HG03045 (cell line): ENCODE measurements around the gene MBP.

ENCODE experiments used
- ATAC-seq: cut with Tn5 transposase; IDR thresholded peaks from one replicate; pipeline ENCODE4 v1.9.1; 2021; ENCODE audit warnings: mild to moderate bottlenecking, moderate library complexity; ENCODE audit not compliant: unreplicated experiment

The MBP gene

DNA sequence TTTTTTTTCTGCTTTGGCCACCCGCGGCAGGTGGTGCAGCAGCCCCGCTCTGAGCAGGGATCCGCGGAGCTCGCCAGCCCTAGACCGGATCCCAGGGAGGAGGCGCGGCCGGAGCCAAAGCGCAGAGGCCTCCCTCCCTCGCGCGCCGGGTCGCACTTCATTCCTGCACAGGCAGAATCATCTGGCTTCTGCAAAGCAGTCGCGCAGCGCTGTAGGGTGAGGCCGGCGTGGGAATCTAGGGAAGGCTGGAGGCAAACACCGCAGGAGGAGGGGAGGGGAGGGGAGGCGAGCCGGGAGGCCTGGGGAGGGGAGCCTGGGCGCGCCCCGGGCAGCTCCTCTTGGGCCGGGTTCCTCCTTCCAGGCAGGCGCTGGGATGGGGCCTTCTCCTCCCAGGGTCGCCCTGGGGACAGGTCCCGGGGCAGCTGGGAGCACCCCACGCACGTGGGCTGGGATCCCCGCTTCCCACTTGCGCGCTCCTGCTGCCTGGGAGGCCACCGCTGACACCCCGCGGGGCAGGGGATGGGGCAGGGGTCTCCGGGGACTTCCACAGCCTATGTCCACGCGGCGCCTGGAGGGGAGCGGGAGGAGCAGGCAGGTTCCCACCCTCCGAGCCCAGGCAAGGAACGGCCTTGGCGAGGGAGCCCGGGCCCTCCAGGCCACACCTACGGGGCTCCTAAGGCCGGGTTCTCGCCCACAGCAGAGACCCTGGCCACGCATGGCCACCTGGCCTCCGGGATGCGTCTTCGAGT lies 45.0 kb downstream of the MBP start:
- ATAC-seq: no peak

DNA sequence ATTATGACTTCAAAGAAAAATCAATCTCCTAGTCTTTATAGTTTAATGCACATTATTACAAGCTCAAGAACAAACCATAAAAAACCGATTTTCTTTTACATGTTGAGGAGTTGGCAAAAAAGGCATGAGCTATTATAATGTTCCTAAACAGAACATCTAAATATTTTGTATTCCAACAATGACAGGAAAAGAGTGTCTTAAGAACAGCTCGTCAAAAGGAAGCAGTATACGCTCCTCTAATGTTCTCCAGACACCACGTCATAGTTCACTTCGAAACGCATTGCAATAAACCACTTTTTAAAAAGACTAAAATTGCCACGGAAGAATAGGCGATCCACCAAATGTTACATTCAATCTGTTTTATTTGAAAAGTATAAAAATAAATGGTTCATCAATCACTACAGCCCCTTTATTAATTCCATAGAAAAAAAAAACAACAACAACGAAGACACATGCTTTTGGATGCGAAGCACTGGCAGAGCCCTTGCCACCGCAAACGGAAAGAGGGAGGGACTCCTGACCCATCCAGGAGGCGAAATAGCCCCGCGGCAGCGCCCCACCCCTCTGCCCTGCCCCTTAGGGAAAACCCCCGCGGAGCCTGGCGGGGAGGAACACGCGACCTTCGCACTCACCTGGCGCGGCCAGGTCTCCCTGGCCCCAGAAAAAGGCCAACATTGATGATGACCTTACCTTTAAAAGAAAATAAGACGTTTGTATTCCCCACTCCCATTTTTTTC lies 45.8 kb downstream of the MBP start:
- ATAC-seq: no peak

DNA sequence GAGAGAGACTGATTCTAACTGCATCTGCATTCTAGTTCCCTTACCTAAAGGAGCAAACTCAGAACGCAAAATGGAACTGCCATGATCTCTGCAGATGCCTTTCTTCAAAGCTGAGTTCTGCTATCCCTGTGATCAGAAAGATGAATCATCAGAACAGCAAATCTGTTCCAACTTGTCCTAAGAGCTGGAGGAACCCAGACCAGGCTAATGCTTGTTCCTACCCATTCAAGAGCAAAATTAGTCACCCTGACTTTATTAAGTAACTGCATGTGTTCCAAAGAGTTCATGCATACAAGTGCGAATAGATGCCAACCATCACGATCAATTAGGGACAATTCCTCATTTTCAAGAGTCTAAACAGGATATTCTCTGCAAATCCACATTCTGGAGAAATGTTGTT lies 46.5 kb downstream of the MBP start:
- no peak for ATAC-seq

DNA sequence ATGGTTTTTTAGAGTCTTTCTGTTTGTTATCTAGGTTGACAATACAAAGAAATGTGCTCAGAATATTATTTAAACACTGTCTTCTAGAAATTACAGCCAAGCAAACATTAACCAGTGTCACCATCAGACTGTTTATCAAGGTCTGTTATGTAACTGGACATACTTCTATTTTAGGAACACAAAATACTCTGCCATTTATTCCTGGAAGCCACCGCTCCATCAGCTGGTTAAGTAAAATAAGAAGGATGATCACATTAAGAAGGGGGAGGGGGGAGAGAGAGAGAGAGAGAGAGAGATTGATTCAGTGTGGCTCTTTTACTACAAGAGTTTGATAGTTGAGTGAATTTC lies 47.9 kb downstream of the MBP start:
- no peak for ATAC-seq

DNA sequence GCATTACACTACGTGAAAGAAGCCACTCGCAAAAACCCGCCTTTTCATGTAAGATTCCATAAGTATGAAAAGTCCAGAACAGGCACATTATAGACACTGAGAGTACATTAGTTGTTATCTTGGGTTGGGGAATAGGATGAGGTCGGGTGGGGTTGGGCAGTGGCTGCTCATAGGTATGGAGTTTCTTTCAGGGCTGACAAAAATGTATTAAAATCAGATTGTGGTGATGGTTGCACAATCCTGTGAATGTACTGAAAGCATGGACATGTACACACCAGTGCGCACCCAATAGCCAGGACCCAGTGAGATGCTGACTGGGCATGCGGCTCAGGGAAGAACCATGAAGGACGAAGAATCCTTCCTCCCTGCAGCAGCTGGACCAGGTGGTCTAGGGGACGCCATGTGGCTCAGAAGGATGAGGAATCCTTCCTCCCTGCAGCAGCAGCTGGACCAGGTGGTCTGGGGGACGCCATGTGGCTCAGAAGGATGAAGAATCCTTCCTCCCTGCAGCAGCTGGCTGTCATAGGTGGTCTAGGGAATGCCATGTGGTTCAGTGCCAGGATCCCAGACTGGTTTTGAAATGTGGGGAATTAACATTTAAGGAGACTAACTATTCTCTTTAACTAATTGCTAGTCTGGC lies 50.1 kb downstream of the MBP start:
- no peak for ATAC-seq

DNA sequence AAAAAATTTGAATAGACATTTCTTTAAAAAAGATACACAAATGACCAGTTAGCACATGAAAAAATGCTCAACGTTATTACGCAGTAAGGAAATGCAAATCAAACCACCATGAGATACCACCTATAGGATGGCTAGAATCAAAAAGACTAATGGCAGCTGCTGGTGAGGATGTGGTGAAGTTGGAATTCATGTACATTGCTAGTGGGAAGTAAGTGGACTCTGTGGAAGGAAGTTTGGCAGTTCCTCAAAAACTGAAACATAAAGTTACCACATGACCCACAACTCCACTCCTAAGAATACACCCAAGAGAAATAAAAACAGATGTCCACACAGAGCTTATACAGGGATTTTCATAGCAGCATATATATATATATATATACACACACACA lies 51.2 kb downstream of the MBP start:
- no peak for ATAC-seq

DNA sequence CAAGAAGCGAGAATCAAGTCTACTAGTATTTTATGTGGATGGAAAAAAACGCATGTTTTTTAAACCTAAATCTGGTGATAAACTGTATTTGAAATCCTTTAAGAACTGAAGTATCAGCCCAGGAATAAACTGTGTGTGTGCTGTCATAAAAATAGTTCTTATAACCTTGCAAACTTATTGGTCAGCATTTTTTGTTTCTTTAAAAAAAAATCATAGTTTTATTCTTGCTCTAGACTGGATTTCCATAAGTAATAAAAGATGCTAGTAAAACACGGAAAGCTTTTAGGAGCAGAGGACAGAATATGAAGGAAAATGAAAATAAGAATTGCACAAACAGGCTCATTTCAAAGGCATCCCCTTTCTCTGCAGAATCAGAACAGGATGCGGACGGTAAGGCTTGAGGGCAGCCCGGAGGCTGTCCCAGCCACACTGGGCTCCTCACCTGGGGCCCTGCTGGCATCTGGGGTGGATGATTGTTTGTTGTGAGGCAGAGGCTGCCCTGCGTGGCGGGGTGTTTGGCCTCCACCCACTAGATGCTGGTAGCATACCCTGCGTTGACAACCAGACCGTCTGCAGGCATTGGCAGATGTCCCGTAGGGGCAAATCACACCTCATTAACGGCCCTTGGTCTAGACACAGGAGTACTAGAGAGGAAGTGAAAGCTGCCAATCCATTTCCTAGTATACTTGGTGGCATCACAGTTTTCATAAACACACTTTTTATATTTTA lies 52.5 kb downstream of the MBP start:
- ATAC-seq: peak; percentile 76

DNA sequence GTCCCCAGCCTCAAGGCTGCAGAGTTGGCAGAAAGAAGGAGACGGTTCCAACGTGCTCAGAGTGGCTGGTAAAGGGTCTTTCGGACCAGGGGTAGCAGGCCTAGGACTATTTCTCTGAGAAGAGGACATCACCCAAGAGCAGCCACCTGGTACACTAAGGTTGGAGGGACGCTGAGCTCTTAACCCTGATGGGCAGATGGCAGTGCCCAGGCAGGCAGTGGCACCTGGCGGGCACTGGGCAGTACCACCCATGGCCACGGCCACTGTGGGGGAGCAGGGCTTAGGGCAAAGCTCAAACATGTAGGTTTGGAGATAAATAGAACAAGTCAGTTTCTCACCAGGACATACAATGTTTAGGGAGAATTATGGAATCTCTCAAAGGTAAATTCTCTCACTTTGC lies 53.5 kb downstream of the MBP start:
- no peak for ATAC-seq

DNA sequence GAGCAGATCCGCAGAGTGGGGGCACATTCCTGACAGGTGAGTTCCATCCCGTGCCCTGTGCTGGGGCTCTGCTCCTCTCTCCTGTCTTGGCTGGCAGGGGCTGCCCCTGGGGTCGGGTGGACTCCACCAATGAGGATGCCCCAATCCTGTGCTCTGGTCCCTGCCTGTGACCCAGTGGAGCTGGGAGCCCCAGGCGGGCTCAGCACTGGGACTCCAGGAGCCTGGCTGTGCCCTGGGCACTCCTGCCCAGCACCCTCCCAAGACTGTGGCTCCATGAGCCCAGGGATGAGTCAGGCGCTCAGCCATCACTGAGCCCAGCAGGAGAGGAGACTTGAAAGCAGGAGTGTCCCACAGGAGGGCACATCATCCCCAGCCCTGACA lies 53.9 kb downstream of the MBP start:
- ATAC-seq: no peak

DNA sequence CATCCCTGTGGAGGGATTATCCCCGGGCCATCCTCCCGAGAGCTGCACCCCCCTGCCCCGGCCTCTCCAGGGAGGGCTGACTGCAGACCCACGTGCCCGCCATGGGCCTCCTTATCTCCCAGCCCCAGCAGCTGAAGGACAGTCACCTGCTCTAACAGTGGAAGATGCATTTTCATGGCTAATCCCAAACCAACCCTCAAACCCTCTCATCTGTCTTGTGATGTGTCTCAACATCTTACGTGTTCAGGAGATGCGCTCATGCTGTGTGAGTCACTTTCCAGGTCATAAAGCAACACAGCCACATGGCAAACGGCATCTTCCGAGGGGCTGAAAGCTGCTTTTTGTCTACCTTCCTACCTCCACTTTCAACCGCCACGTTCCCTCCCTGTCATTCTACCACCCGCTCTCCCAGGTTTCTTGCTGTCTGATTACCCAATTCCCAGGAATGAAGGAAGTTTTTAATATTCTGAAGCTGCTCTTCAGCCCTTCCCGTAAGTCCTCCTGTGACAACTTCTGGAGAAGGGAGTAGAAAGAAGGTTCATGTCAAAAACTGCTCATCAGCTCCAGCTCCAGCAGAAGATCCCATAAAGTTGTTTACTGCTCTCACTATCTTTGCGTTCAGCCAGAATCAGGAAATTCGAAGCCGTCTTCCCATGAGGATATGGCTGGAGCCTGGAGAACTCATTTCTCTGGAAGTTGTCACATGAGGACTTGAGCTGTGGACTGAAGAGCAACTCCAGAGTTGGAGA lies 54.5 kb downstream of the MBP start:
- ATAC-seq: no peak

DNA sequence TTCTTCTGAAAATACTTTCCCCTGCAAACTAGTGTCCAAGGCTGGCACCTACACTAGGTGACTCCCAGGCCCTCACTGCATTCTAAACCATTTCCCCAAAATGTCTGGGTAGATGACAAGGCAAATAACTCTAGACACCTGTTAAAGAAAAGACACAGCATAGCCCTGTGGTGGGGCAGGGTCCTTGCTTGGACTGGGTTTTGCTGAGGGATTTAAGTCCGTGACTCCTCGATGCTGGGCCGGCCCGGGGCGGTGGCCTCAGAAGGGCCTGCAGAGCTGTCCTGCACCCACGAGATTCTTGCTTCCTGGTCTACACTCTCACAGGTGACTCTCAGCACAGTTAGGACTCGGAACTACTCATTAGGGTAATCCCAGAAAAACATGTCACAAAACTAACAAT lies 55.2 kb downstream of the MBP start:
- ATAC-seq: no peak

DNA sequence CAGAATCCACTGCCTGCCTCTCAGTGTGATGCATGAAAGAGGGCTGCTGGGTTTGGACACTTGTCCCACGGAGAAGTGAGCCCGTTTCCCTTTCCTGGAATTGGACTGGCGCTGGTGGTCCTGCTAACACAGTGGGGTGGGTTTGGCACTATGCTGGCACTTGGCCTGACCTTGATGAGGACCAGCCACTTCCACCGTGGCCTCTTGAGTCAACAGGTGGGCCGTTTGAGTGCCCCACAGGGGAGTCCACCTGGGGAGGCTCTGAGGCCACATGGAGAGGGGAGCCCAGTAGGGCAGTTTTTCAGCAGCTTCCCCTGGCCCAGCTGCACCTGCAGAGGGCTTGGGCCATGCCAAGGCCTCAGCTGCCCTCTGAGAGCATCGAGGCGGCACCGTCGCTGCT lies 56.5 kb downstream of the MBP start:
- no peak for ATAC-seq

DNA sequence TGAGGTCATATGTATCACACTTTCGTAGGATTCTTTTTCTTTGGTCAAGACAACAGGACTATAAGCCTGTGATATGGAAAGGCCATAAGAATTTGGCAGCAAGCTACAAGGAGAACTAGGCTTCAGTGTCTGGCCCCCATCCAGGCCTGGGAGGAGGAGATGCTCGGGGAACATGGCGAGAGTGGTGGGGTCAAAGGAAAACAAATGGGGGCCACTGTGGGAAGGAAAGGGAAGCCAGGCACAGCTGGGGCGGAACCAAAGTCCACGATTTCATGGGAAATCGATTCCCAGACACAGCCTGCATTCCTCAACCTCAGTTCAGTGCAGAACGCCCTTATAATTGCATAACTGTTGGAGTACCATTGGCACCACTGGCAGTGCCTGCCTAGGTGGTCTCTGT lies 58.2 kb downstream of the MBP start:
- no peak for ATAC-seq

DNA sequence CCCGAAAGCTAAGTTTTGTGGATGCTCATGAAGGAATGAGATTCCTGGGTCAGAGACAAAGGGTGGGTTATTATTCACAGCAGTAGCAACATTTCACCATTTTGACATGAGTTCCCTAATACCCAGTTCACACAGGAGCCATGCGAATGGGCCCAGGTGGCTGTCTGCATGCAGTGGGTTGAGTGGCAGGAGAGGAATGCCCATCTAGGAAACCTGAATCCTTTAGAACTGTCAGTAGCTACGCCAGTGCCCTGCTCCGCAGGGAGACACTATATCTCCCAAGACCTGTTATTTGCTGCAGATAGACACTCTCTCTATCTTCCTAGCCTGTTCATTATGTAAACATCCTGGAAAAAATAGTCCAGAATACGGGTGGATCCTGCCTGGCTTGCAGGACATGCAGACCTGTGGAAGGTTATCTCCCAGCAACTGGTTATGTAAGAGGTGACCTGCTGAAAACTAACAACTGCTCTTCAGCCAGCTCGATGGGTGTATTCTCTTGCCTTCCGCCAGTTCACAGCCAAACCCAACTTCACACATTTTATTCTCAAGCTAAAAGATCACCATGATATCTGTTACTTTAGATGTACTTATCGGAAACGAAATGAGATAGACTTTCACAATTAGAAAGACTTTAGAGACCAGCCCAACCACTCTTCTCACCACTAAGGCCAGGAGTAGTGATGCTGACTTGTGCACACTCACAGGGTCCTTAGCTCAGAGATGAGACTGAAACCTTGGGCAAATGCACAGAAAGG lies 59.1 kb downstream of the MBP start:
- ATAC-seq: no peak

DNA sequence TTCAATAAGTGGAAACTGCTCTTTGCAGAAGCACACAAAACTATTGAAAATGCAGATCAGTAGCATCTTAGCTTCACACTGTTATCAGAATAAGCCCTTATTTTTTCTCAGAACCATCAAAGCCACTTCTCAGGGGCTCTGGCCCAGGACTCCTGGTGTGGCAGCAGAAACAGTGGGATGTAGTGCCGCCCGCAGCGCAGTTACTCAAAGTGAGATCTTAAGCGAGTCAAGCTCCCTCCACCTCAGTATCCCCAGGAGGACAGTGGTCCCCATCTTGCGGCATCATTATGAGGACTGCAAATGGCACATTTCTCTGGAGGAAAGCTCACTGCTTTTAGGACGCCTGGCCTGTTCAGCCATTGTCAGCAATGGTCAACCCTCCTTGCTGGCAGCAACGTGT lies 60.0 kb downstream of the MBP start:
- no peak for ATAC-seq

DNA sequence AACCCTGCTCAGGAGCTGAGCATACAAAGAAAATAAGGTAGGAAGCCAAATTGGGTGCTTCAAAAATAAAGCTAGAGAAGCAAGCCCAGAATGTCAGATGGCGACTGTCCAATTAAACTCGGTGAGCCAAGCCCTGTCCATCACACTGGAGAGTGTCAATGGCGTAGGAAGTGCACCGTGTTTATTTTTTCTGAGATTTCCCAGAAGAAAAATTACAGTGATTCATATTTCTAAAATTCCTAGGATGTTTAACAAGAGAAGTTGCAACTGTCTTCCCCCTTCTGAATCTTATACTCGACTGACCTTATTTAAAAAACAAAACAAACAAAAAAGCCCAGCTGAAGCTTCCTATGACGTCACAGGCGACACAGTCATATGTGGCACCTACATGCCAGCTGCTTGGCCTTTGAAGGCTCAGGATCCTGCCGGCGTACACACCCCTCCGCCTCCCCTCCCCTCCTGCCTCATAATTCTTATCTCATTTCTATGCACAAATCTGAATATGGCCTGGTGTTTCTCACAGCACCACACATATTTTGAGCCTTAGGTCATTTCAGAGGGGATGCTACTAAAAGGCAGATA lies 60.8 kb downstream of the MBP start:
- no peak for ATAC-seq

DNA sequence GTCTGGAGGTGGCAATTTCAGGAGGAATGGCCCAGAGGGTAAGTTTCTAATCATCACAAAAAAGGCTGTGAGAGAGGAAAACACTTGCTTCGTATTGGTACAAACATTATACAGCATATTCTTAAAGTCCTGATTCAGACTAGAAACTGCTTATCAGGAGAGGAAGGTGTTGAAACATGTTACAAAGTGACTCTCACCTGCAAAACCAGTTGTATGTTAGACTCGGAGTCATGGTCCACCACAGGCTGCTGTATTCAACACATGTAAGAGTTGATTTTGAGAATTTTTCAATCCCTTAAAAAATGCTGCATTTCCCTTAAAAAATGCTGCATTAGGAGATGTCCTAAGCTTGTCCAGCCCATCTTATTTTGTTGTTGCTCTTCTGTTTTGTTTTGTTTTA lies 61.5 kb downstream of the MBP start:
- ATAC-seq: no peak

DNA sequence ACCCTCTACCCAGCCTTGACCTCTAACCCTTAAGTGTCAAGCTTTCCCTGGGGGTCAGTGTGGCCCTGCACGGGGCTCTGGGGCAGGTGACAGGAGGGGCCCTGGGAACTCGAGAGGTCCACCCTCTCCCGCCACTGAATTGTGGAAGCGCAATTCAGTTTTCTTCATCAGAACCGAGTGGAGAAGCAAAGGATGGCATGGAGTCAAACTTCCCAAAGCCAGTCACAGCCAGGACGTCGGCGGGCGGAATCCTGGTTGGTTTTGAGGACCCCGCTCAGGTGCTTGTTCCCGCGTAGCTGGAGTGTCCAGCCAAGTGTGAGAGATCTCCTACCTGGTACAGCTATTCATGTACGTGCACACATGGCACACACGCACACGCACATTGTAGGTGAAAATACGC lies 62.0 kb downstream of the MBP start:
- ATAC-seq: no peak

DNA sequence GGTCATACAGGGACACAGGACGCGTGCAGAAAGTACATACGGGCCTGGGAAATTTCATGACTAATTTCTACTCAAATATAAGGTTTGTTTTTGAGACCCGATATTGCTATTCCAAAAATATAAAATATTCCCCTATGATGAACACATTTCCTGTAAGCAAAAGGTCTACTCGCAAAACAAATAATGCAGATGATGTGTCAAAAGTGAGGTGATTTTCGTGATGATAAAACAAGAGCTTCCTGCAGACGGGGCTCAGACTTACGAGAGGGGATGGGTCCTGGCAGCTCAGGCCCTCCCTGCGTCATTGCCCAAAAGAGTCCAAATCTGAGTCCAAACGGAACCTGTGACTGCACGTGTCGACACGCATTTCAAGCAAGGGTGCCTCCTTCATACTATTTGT lies 62.7 kb downstream of the MBP start:
- no peak for ATAC-seq

DNA sequence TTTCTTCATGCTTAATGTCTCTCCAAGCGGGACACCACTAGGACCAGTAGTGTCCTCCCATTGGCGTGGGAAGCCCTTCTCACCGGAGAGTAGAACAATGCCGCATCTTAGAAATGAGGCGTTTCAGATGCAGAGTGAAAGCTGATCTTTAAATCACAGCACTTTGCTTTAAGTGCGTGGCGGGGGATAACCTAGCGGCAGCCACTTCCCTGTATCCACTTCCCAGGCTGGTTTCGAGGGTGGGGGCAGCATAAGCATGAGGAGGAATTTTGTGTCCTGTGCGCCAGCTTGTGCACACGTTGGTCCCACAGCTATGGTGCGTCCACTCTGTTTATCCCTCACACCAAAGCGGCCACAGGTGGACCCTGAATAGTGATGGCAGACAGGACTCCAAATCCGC lies 63.1 kb downstream of the MBP start:
- no peak for ATAC-seq
